Right lobe of liver (tissue), 4 donors: ENCODE results near the gene C16orf89.

ENCODE experiments used
- CTCF ChIP-seq, 4 donors: fragments of 200-600 bp in 3 of 4; fragments of 450-650 bp in 1 of 4; IDR thresholded peaks; one replicate each; pipeline versions ENCODE4 v1.5.1 to v1.8.0; 2016 to 2022; ENCODE audit warnings: antibody characterized with exemption in 4 of 4, mild to moderate bottlenecking in 2 of 4
- POLR2A ChIP-seq: fragments of 450-650 bp; IDR thresholded peaks from one replicate; pipeline ENCODE4 v1.6.1; 2017; ENCODE audit warnings: antibody characterized with exemption, mild to moderate bottlenecking
- donor health status: DM: no; HTN: no; CAD: no.
- donor health status: DM: no; HTN: no; CAD: no.
- donor health status: DM: no; HTN: yes; CAD: no.

GRCh38 chr16:5045499-5046115 is 20.1 kb downstream of the C16orf89 start:
- TF ChIP-seq CTCF (IDR thresholded peaks at IDR 0.05): no peak
- TF ChIP-seq POLR2A: no peak
